ENCODE data around the gene OR2V2. TPM values are rescaled to one million over a fixed set of nuclear protein-coding genes. Genes with fewer than 3 reads are reported as not detected.
"Not testable (repeated sequence)": the region's sequence is repeated elsewhere in the genome, so short reads cannot be mapped to it uniquely, and the experiment has no call there.

OR2V2 gene
- total and polyA plus RNA-seq, 11 donors, result not detected

GRCh38 chr5:181127456-181127855 lies 19.9 kb upstream of the OR2V2 start:
- no peak overlapping the region for H3K27ac ChIP-seq
- no peaks in the 10 kb centered on the region for H3K9me3 ChIP-seq
- no peaks in the 10 kb centered on the region for H3K36me3 ChIP-seq
- TF ChIP-seq POLR2A (IDR thresholded peaks at IDR 0.05), result no peak
- TF ChIP-seq, protein P1, sequence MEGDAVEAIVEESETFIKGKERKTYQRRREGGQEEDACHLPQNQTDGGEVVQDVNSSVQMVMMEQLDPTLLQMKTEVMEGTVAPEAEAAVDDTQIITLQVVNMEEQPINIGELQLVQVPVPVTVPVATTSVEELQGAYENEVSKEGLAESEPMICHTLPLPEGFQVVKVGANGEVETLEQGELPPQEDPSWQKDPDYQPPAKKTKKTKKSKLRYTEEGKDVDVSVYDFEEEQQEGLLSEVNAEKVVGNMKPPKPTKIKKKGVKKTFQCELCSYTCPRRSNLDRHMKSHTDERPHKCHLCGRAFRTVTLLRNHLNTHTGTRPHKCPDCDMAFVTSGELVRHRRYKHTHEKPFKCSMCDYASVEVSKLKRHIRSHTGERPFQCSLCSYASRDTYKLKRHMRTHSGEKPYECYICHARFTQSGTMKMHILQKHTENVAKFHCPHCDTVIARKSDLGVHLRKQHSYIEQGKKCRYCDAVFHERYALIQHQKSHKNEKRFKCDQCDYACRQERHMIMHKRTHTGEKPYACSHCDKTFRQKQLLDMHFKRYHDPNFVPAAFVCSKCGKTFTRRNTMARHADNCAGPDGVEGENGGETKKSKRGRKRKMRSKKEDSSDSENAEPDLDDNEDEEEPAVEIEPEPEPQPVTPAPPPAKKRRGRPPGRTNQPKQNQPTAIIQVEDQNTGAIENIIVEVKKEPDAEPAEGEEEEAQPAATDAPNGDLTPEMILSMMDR (IDR thresholded peaks at IDR 0.05), result no peak
- H3K27me3 ChIP-seq, result peaks cover 0 to 44% (median 14%) of the 10 kb centered on the region in 9 donors
- no peaks in the 10 kb centered on the region for H3K4me1 ChIP-seq
- intact Hi-C loops (cut with DNase I), result no loop called here
- 88 to 93% (median 90%) methylated on average over 8 to 10 of the region's 10 CpGs for WGBS, 4 donors
- H3K4me3 ChIP-seq, result no peak overlapping the region
- no peak for ATAC-seq
- DNase-seq, result no peak

- 48 to 56% (median 56%) methylated on average over 15 of the region's 15 CpGs for WGBS, 4 donors
- no peak for ATAC-seq
- no peak overlapping the region for H3K4me3 ChIP-seq
- intact Hi-C loops (cut with DNase I), result no loop called here
- H3K4me1 ChIP-seq, result peaks cover 0 to 4% (median 0%) of the 10 kb centered on the region in 12 donors
- peaks cover 0 to 37% (median 14%) of the 10 kb centered on the region in 9 donors for H3K27me3 ChIP-seq
- TF ChIP-seq, protein P1 (IDR thresholded peaks at IDR 0.05), result no peak
- TF ChIP-seq POLR2A (IDR thresholded peaks at IDR 0.05), result no peak
- H3K27ac ChIP-seq, result no peak overlapping the region
- H3K9me3 ChIP-seq, result no peaks in the 10 kb centered on the region
- no peaks in the 10 kb centered on the region for H3K36me3 ChIP-seq
- DNase-seq, result no peak
Measured at GRCh38 chr5:181127907-181128626, 19.3 kb upstream of the OR2V2 start.

DNA sequence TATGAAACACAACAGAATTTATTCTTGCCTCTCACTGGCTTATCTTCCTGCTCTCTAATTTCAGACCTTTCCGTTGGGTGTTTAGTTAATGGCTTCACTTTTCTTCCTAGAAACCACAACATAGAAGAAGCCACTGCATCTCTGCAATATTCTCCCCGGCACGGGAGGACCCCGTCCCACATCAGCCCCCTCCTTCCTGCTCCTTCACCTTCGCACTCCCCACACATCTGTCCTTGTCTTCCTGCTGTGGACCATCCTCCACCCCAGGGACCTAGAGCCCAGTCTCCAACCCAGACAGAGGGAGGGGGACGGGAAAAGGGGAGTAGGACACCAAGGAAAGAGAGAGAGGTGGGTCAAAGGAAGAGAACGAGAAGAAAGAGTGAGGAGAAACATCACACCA lies 17.8 kb upstream of the OR2V2 start:
- no peak overlapping the region for H3K27ac ChIP-seq
- H3K4me1 ChIP-seq, result peaks cover 0 to 8% (median 0%) of the 10 kb centered on the region in 12 donors
- H3K9me3 ChIP-seq, result no peaks in the 10 kb centered on the region
- peaks cover 0 to 32% (median 11%) of the 10 kb centered on the region in 9 donors for H3K27me3 ChIP-seq
- DNase-seq (no peak), ATAC-seq (no peak)
- intact Hi-C loops (cut with DNase I), result no loop called here
- H3K36me3 ChIP-seq, result no peaks in the 10 kb centered on the region
- TF ChIP-seq, protein P1 (IDR thresholded peaks at IDR 0.05), result no peak
- no peak for TF ChIP-seq POLR2A (IDR thresholded peaks at IDR 0.05)
- WGBS, 4 donors, result 48 to 52% (median 50%) methylated on average over 7 of the region's 7 CpGs
- no peak overlapping the region for H3K4me3 ChIP-seq

DNA sequence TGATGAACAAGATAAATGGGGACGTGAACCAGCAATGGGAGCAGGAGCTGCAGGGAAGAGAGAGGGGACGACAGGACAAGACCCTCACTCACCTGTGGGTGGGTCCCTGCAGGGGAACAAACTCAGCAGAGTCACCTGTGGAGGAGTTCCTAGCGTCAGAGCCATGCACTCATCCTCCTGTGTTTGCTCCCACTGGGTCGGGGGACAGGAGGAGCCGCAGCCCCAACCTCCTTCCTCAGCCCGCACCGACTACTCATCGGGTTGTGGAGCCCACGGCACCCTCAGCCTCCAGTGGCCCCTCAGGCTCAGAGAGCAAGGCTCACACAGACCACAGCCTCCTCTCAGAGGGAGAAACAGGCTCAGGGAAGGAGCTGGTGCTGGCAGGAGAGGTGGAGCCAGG lies 17.3 kb upstream of the OR2V2 start:
- H3K4me3 ChIP-seq; ATAC-seq; intact Hi-C loops (cut with DNase I); H3K4me1 ChIP-seq; H3K27ac ChIP-seq; H3K36me3 ChIP-seq; DNase-seq; H3K9me3 ChIP-seq: not testable (repeated sequence)
- H3K27me3 ChIP-seq, result peaks cover 0 to 32% (median 11%) of the 10 kb centered on the region in 9 donors
- 67 to 83% (median 72%) methylated on average over 8 to 9 of the region's 9 CpGs for WGBS, 4 donors
